Uterus (tissue), 4 donors: ENCODE results near the gene CARNS1. TPM values are rescaled to one million over a fixed set of nuclear protein-coding genes. Genes with fewer than 3 reads are reported as not detected.

Source experiments
- DNase-seq, 2 donors: peaks; one replicate each; pipeline ENCODE4 v3.0.0-alpha.2; 2019 to 2020
- H3K27ac ChIP-seq, 2 donors: fragments of 200-600 bp; sonication (generic); 1 replicate in 1 of 2; 2 replicates in 1 of 2; pipeline ENCODE4 v1.5.1; 2016 to 2018
- H3K27me3 ChIP-seq, 2 donors: fragments of 200-600 bp; sonication (generic); one replicate each; pipeline ENCODE4 v1.5.1; 2018 to 2019; ENCODE audit warnings: control low read depth in 1 of 2
- H3K36me3 ChIP-seq, 2 donors: fragments of 200-600 bp; sonication (generic); one replicate each; pipeline ENCODE4 v1.5.1; 2019; ENCODE audit warnings: control low read depth in 1 of 2
- H3K4me1 ChIP-seq, 2 donors: fragments of 200-600 bp; sonication (generic); one replicate each; pipeline ENCODE4 v1.5.1; 2018 to 2019; ENCODE audit warnings: control low read depth in 1 of 2
- H3K4me3 ChIP-seq, 2 donors: fragments of 200-600 bp; sonication (generic); 1 replicate in 1 of 2; 2 replicates in 1 of 2; pipeline ENCODE4 v1.5.1; 2018 to 2019; ENCODE audit warnings: mild to moderate bottlenecking in 1 of 2
- H3K9me3 ChIP-seq, 2 donors: fragments of 200-600 bp; sonication (generic); one replicate each; pipeline ENCODE4 v1.5.1; 2019; ENCODE audit warnings: control low read depth in 1 of 2
- POLR2A ChIP-seq, 2 donors: fragments of 450-650 bp; IDR thresholded peaks; one replicate each; pipeline ENCODE4 v1.6.1; 2016; ENCODE audit warnings: antibody characterized with exemption in 2 of 2, mild to moderate bottlenecking in 1 of 2, moderate library complexity in 1 of 2
- intact Hi-C: fragments of 100-400 bp; cut with DNase I; formaldehyde crosslinking; loops from one replicate; pipeline ENCODE4 v1.15.1; 2023; ENCODE audit warnings: low total_unique reads
- total RNA-seq, 4 donors: library from RNA; depleted of rRNA in 3 of 4; stranded (reverse); fragments of >200 nt in 3 of 4; gene quantifications; one replicate each; pipeline versions ENCODE4 v1.1.0 to v1.2.4, GENCODE V29; 2014 to 2023
- TF ChIP-seq, protein P1 (sequence below), 4 experiments: fragments of 200-600 bp in 2 of 4; fragments of 450-650 bp in 2 of 4; sonication (generic) in 2 of 4; IDR thresholded peaks; one replicate each; pipeline ENCODE4 v1.5.1; 2016 to 2019; ENCODE audit warnings: antibody characterized with exemption in 4 of 4, mild to moderate bottlenecking in 2 of 4, moderate library complexity in 1 of 4
- donor health status: DM: yes; HTN: yes; CAD: no.

CARNS1 gene
- total RNA-seq, 4 donors from 2014 or later: 0.76 to 3.3 TPM; not detected in 2

DNA sequence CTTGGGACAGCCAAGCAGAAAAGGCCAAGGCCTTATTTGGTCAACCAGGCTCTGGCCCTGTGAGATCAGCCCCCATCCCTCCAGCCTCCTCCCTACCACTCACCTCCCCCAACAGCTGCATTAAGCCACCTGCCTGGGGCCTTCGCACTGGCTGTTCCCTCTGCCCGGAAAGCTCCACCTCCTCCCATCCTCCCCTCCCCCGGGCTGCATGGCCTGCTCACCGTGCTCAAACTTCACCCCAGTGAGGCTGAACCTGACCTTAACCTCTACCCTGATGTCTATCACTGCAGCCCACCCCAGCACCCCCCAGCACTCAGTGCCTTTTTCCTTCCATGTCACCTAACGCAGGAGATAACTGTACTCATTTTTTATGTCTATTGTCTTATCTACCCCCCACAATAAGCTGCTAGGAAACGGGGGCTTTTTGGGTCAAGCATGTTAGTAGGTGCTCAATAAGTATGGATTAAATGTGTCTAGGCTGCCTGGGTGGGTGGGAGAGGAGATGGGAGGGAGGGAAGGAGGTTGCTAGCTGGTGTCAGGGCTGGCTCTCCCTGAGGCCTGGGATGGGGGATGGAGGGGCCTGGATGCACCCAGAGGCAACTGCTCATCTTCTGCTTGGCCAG is 21.1 kb downstream of the CARNS1 start:
- TF ChIP-seq POLR2A (IDR thresholded peaks at IDR 0.05): no peak
- TF ChIP-seq, protein P1, sequence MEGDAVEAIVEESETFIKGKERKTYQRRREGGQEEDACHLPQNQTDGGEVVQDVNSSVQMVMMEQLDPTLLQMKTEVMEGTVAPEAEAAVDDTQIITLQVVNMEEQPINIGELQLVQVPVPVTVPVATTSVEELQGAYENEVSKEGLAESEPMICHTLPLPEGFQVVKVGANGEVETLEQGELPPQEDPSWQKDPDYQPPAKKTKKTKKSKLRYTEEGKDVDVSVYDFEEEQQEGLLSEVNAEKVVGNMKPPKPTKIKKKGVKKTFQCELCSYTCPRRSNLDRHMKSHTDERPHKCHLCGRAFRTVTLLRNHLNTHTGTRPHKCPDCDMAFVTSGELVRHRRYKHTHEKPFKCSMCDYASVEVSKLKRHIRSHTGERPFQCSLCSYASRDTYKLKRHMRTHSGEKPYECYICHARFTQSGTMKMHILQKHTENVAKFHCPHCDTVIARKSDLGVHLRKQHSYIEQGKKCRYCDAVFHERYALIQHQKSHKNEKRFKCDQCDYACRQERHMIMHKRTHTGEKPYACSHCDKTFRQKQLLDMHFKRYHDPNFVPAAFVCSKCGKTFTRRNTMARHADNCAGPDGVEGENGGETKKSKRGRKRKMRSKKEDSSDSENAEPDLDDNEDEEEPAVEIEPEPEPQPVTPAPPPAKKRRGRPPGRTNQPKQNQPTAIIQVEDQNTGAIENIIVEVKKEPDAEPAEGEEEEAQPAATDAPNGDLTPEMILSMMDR (IDR thresholded peaks at IDR 0.05): no peak
- Histone ChIP-seq H3K4me1 (peaks cover 0 to 4% of the 10 kb centered on the region in 2 donors), H3K4me3 (no peak overlapping the region), H3K36me3 (no peaks in the 10 kb centered on the region), H3K27me3 (no peaks in the 10 kb centered on the region), H3K9me3 (no peaks in the 10 kb centered on the region), H3K27ac (peak overlapping the region; percentile 32 to 58)
- intact Hi-C loops: no loop called here
- peak; percentile 55 to 56 for DNase-seq

DNA sequence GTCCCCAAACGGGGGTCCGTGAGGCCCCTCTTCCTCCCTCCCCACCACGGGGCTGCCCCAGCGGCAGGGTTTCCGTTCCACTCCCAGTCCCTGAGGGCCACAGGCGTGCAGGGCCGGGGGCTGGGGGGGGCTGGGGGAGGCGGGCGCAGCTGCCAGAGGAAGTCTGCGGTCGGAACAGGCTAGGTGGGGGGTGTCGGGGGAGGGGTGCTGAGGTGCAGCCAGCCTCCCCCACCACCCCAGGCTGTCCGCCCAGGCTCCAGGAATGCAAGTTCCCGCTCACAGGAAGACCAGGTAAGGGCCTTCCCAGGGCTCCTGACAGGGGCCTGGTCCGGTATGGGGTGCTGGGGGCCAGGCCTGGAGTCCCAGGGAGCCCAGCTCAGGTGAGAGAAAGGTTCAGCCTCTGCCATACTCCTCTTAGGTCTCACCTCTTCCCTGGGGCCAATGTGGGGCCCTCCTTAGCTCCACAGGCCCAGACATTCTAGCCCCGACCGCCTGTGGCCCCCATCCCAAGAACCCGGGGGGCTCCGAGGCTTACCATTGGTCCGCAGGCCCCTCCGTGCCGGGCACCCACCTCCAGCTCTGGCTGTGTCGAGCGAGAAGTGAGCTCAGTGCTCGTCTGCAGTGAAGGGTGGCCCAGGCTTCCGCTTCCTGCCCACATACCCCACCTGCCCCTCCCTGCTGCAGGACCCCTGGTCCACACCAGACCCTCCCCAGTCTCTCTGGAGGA is 21.8 kb downstream of the CARNS1 start, which contains the start of gene PTPRCAP:
TSS of gene PTPRCAP (minus strand) at position 601 of the 727 bp plus-strand sequence. CDS start at position 538, 63 bp downstream.
- no peaks in the 10 kb centered on the region for H3K36me3 ChIP-seq
- H3K9me3 ChIP-seq: no peaks in the 10 kb centered on the region
- H3K27ac ChIP-seq: peak within 1 kb of the TSS; percentile 32 to 58
- TF ChIP-seq POLR2A (IDR thresholded peaks at IDR 0.05): no peak
- TF ChIP-seq, protein P1 (IDR thresholded peaks at IDR 0.05): no peak
- no peaks in the 10 kb centered on the region for H3K27me3 ChIP-seq
- peaks cover 0 to 4% of the 10 kb centered on the region in 2 donors for H3K4me1 ChIP-seq
- intact Hi-C loops: no loop called here
- no peak for DNase-seq
- H3K4me3 ChIP-seq: no peak within 1 kb of the TSS

DNA sequence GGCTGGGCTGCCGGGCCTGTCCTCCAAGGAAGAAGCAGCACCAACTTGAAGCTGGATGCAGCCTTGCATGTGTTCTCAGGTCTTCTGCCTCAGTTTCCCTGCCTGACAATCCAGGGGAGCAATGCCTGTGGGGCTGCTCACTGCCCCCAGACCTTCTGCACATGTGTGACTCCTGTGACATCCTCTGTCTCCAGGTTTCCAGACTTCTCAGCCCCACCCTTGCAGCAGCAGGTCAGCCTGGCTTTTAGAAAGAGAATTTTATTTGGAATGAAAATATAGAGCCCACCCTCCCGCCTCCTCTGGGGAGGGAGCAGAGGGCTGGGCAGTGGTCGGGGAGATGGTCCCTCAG is 22.3 kb downstream of the CARNS1 start:
- Histone ChIP-seq H3K9me3 (no peaks in the 10 kb centered on the region), H3K4me1 (peaks cover 0 to 4% of the 10 kb centered on the region in 2 donors), H3K36me3 (no peaks in the 10 kb centered on the region), H3K27ac (no peak overlapping the region), H3K4me3 (no peak overlapping the region), H3K27me3 (no peaks in the 10 kb centered on the region)
- intact Hi-C loops: no loop called here
- TF ChIP-seq, protein P1 (IDR thresholded peaks at IDR 0.05): no peak
- TF ChIP-seq POLR2A (IDR thresholded peaks at IDR 0.05): no peak
- DNase-seq: no peak

DNA sequence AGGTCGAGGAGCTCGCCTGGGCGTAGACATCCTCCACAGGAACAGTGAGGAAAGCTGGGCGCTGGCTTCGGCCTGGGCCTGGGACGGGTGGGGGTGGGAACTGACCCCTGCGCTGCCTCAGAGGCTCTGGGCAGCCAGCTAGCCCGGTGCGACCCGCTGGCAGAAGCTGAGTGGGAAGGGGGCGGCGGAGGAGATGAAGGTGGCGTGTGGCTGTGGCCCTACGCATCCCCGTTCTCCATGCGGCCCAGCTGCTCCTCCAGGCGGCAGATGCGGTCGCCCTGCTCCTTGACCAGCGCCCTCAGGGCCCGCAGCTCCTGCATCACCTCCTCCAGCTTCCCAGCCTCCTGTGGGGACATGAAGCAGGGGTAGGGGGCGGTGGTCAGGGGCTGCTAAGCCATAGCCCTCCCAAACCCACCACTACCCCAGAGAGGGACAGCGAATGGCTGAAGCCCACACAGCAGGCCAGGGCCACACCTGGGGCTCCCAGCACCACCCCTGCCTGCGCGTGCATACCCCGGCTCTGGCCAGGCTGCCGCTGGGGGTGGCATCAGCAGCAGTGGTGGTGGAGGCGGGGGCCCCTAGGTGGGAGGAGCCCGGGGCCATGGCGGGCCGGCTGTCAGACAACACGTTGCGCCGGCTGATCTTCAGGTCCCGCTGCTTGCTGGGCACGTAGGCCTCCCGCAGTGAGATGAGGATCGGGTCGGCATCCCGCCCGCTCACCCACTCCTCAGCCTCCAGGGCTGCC is 22.9 kb downstream of the CARNS1 start:
- intact Hi-C loops: no loop called here
- TF ChIP-seq POLR2A (IDR thresholded peaks at IDR 0.05): no peak
- TF ChIP-seq, protein P1 (IDR thresholded peaks at IDR 0.05): no peak
- DNase-seq: no peak
- no peaks in the 10 kb centered on the region for H3K27me3 ChIP-seq
- no peaks in the 10 kb centered on the region for H3K9me3 ChIP-seq
- no peak overlapping the region for H3K4me3 ChIP-seq
- no peak overlapping the region for H3K27ac ChIP-seq
- H3K36me3 ChIP-seq: no peaks in the 10 kb centered on the region
- peaks cover 0 to 4% of the 10 kb centered on the region in 2 donors for H3K4me1 ChIP-seq
